GM18519 (cell line): Measurements from ENCODE around the gene GATAD2A.

Experiments used
- ATAC-seq: cut with Tn5 transposase; IDR thresholded peaks from one replicate; pipeline ENCODE4 v1.9.1; 2021; ENCODE audit warnings: mild to moderate bottlenecking, moderate library complexity; ENCODE audit not compliant: unreplicated experiment, low FRiP score

GATAD2A gene

DNA sequence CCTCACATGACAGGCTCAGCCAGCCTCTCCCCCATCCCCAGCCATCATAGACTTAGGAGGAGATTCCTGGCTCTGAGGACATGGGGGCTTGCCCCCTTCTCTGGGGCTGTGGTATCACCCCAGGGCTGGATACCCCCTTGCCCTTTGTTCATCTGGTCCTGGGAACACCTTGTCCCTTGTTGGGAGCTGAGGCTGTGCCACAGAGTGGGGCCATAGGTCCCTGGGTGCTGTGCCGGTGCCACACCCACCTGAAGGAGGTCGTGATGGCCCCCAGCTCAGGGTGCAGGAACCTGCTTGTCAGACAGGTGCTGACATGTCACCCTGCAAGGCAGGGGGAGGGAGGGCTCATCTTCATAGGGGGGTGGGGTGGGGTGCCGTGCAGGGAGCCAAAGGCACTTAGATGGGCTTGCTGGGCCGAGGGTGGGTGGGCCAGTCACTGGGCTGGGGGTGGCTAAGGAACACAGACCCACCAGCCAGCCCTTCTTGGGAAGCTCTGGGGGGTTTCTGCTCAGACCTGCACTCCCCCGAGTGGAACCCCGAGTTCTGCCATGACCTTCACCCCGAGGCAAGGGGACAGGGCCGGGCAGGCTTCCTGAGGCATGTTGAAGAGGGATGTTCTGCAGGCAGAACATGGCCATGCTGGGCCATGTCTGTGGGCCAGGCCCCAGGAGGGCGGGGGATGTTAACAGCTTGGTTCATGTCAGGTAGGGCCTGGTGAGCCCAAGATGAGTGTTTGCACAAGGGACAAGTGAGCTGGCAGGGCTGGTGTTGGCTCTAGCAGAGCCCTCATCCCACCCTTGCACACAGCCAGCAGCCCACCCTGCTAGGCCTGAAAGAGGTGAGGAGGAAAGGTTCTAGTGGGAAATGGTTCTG, 81.8 kb downstream of the GATAD2A start:
- no peak for ATAC-seq

DNA sequence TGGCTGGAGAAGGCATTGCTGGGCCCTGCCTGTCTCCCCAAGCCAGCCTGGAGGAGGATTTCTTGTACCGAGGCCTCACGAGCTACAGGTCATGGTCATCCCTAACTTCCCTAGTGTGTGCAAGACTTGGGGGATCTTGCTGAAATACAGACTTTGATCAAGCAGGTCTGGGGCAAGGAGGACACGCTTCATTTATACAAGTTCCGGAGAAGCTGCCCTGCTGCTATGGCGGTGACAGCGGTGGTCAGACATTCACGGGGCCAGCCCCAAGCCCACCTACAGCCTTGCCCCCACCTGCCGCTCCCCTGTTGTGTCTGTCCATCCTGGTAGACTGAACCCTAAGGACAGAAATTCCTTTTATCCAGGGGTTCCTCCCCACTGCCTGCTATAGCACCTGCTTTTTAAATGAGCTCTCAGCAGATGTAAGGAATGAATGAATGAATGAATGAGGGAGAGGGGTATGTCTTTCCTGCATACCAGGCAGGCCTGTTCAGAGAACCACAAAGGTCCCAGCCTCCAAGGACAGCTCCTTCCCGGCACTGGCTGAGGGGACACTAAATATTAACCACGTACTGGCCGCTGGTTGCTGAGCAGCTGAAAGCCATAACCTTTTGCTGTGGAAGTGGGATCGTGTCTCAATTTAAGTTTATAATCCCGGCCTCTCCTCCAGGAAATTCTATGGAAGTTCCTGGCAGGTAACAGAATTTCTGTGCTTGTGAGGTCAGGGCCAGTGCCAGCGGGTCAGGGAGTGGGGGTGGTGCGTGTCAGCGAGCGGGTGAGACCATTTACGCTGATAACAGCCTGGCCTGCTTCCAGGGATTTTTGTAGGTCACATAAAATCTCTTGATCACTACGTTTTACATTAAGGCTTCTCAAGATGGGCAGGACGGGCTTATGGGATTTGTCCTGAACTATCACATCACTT, 82.7 kb downstream of the GATAD2A start:
- no peak for ATAC-seq

DNA sequence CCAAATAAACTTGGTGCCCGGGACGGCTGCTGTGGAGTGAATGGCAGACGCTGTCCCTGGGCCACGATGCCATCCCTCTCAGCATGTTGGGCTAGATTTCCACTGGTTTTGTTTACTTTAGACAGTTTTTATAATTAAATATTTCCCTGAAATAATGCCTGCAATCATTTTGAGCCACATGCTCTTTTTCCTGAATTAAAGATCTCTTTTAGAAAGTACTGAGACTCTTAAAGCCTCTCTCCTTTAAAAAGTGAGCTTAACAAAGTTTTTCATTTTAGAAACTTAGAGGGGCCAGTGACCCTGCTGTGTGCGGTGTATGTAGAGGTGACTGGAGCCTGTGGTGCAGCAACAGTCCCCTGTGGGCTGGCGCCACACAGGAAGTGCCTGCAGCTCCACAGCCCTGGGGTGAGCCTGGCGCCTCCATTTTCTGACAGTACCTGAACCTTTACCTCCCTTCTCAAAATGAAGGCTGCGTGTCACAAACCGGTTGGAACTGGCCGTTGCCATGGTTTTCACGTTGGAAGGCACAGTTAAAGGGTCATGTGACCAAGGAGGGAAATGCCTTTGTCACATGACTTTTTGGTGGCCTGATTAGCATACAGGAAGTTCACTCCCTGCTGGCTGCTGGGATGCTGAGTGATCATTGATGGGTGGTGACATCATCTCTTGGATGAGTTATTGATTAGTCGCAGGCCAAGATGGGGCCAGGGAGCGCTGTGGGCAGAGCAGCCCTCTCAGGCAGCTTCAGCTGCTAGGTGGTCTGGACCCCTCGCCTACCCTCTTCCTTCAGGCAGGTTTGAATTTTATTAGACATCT, 83.6 kb downstream of the GATAD2A start:
- ATAC-seq, result peak; percentile 52

DNA sequence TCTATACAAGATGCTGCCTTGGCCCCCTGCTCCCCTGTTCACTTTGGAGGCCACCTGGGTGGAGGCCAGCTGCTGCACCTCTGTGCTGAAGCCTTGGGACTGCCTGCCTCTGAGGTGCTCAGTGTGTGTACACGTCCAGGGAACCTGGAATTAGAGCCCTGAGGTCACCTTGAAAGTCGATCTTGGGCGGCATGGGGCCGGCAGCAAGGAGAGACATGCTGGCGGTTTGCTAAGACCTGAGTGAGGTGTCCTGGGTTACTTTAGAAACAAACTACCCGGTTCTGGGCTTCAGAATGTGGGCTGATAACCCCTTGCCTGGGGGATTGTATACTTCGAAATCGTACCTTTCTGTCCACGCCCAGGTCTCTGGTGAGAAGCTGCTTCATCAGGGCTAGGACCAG, 84.3 kb downstream of the GATAD2A start:
- ATAC-seq, result no peak

- ATAC-seq, result no peak
Observed at GRCh38 chr19:19490214-19490968, 84.9 kb downstream of the GATAD2A start.

DNA sequence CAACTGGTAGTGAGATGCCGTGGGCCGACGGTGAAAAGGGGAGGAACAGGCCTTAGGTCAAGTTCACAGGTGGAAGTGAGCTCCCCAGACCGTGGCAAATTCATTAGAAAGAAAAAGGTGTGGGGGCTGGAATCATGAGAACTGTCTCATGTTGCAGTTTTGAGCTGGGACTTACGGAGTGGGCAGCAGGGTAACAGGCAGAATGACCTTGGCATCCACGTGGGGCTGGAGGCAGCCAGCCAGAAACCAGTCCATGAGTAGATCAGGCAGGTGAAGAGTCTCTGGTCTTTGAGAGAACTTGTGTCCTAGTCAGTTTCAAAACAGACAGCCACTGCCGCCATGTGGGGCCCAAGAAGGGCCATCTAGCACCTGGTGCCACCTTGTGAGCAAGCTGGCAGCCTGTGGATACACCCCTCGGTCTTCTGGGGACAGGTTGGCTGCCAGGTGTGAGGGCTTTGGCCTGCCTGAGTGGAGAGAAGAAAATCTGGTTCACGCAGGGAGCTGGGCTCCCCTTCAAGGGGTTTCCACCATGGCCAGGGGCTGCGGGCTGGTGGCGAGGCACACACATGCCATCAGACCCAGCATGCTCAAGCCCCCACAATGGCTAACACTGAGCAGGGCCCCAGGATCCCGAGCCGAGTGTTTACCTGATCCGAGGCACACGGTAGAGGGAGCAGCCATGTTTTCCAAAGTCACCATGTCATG, 86.0 kb downstream of the GATAD2A start:
- ATAC-seq, result no peak

GRCh38 chr19:19492026-19492610, 86.6 kb downstream of the GATAD2A start:
- ATAC-seq, result no peak

GRCh38 chr19:19493841-19494546, 88.5 kb downstream of the GATAD2A start:
- ATAC-seq, result no peak

DNA sequence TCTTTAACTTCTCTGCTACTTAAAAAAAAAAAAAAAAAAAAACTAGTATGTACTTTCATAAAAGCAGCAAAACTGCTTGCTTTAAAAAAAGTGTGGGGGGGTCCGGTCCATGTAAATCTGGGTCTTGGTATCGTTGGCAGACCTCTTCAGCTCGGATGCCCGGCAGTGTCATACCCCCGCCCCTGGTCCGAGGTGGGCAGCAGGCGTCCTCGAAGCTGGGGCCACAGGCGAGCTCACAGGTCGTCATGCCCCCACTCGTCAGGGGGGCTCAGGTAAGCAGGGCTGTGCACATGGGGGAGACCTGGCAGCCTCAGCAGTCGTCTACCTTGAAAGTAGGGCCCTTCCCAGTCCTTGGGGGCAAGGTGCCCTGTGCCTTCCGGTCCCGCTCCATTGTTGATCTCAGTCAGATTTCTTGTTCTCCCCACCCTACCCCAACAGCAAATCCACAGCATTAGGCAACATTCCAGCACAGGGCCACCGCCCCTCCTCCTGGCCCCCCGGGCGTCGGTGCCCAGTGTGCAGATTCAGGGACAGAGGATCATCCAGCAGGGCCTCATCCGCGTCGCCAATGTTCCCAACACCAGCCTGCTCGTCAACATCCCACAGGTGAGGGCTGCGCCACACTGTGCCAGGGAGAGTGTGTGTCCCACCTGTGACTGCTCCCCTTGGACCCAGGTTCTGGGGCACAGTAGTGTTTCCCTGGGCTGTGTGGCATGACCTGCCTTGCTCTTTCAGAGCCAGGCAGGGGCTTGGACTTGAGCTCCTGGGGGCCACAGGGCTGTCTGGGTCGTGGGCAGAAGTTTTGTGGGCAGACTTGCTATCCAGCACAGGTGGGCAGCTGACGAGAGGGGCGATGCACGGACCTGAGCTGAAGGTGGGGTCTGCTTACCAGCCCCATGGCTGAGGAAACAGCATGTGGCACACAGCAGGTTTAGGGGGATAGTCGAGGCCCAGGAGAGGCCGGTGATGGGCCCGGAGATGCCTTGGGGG, 90.4 kb downstream of the GATAD2A start:
- no peak for ATAC-seq

DNA sequence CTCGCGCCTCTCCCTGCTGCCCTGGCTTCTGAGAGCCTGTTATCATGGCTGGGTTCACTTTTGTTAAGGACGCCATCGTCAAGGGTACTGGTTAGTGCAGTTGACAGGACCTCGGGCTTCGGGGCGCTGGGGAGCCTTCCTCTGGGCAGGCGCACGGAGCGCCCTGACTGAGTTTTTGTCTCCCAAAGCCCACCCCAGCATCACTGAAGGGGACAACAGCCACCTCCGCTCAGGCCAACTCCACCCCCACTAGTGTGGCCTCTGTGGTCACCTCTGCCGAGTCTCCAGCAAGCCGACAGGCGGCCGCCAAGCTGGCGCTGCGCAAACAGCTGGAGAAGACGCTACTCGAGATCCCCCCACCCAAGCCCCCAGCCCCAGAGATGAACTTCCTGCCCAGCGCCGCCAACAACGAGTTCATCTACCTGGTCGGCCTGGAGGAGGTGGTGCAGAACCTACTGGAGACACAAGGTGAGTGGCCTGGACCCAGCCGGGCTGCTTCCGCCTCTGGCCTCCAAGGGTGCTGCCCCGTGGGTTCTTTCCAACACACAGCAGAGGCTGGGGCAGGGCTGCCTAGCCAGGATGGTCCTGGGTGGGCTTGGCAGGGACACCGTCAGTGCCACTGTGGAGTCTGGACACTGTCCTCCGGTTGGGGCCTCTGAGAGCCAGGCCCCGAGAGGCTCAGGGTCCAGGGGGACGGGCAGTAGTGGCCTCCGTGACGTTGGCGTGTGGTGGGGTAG, 92.9 kb downstream of the GATAD2A start:
- no peak for ATAC-seq

- ATAC-seq, result no peak
Observed at GRCh38 chr19:19499272-19499995, 94.0 kb downstream of the GATAD2A start.

DNA sequence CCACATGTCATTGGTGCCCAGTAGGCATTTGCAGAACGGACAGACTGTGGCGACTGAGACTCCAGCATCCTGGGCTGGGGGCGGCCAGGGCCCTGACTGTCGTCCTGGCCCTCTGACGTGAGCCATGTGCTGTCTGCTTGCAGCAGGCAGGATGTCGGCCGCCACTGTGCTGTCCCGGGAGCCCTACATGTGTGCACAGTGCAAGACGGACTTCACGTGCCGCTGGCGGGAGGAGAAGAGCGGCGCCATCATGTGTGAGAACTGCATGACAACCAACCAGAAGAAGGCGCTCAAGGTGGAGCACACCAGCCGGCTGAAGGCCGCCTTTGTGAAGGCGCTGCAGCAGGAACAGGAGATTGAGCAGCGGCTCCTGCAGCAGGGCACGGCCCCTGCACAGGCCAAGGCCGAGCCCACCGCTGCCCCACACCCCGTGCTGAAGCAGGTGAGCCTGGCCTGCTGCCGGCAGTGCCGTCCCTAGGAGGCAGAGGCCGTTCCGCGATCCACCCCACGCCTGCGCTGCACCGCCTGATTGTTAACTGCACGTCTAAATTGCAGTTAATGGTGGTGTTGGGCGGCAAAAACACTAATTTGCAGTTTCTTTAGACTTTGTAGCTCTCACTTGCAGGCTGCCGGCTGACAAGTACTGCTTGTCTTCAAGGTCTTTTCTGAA, 95.6 kb downstream of the GATAD2A start:
- ATAC-seq, result no peak

DNA sequence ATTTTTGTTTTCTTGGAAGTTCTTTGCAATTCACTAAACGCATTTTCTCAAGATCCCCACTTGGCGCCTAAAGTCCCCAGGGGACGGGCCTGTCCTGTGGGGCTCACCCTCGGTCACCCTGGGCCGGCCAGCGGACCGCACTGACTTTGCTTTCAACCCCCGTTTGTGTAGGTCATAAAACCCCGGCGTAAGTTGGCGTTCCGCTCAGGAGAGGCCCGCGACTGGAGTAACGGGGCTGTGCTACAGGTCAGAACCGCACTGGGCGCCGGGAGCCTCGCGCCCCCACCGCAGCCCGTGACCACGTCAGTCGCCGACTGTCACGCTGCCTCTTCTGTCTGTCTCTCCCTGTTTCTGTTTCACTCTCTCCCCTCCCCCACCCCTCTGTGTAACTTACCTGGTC, 96.3 kb downstream of the GATAD2A start:
- ATAC-seq, result no peak

DNA sequence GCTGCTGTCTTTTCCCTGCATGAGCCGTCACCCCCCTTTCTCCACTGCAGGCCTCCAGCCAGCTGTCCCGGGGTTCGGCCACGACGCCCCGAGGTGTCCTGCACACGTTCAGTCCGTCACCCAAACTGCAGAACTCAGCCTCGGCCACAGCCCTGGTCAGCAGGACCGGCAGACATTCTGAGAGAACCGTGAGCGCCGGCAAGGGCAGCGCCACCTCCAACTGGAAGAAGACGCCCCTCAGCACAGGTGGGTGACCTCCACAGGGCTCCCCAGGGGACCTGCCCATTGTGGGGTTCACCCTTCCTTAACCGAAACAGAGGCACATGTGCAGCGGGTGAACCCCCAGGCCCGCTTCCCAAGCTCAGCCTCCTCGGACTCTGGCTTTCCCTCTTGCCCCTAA, 96.8 kb downstream of the GATAD2A start:
- no peak for ATAC-seq
